GM18505 (cell line): ENCODE measurements around the gene ELP4.

Experiments used
- ATAC-seq: cut with Tn5 transposase; IDR thresholded peaks from one replicate; pipeline ENCODE4 v1.9.1; 2021; ENCODE audit not compliant: unreplicated experiment
- POLR2A ChIP-seq: IDR thresholded peaks from 4 replicates; pipeline ENCODE4 v1.6.1; 2011; ENCODE audit warnings: borderline replicate concordance; ENCODE audit not compliant: insufficient read depth, insufficient read length; ENCODE audit errors: extremely low read depth

The ELP4 gene

DNA sequence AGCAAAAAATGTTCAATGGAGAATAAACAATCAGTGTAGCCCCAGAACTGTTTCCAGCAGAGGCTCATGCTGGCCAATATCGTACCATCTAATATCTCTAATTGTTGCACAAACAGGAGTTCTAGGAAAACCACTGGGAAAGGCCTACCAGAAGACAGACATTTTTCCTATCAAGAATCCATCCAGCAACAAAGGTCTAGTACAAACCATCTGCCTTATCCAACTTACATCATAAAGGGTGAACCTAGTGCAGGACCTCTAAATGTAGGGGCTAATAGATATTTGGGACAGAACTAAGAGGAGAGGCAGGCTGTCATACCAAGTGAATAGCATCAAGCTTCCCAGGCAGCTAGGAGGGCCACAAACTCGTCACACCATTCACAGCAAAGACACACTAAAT, 282.9 kb downstream of the ELP4 start:
- ATAC-seq: no peak

DNA sequence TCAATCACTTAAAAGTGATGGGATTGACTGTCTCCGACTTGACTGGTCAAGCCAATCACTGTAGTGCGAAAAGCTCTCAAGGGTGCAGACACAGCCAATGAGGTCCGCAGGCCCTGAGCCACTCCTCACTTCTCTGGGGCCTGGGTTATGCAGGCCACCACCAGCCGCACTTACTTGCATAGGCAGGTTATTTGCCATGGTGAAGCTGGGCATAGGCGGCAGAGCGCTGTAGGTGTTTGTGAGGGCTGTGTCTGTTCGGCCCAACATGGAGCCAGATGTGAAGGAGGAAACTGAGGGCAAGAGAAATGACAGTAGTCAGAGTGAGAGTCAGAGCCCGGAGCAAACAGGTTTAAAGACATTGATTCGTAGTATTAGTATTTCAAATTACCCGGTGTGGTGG, 283.7 kb downstream of the ELP4 start:
- TF ChIP-seq POLR2A: no peak
- no peak for ATAC-seq

More for the DNA sequence above, 282.9 kb downstream of the ELP4 start:
- TF ChIP-seq POLR2A: no peak

DNA sequence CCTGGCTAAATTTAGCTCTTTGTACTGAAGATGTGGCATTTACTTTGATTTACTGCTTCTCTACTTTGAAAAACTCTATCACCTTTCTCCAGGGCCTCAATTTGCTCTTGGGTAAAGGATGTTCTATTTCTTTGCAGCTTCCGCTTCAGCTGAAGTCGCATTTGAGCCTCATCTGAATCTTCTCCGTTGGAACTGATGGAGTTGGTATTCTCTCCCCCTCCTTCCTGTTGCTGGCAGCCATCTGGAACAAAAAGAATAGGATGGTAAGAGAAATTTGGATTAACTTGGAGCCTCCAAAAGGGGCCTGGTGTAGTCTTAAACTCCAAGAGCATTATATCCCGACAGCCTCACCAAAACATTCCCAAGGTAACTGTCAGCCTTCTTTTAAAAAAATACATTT, 285.0 kb downstream of the ELP4 start:
- no peak for TF ChIP-seq POLR2A
- ATAC-seq: no peak

DNA sequence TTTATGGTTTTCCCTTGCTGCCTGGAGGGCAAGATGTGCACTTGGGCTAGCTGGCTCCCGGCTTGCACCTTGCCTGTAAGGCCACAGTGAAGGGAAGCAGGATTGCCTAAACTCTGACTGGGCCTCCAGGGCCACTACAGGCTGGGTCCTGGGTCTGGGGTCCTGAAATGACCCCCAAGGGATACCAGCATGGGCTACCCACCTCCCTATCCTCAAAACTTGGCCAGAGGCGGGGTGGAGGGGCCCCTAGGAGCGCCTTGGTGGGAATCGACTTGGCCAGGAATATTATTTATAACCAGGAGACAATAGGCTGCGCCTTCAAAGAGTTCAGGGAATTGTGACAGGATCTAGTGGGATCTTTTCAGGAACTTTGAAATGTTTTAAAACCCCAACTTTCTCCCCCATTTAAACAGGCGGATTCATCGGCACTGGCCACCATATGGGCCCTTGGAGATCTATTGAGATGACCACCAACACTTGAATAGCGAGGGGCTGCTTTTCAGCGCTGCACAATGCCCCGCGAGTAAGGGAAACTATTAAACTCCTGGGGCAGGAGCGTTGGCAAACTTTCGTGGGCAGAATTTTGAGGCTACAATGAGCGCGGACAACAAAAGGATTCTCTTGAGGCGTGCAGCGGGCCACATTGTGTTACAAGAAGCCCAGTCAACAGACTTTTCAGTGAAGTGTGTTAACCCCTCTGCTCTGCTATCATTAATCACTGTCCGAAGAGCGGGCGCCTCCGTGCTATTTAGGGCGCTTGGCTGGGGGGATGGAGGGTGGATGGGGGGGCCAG, 286.3 kb downstream of the ELP4 start:
- ATAC-seq: no peak
- TF ChIP-seq POLR2A: no peak

DNA sequence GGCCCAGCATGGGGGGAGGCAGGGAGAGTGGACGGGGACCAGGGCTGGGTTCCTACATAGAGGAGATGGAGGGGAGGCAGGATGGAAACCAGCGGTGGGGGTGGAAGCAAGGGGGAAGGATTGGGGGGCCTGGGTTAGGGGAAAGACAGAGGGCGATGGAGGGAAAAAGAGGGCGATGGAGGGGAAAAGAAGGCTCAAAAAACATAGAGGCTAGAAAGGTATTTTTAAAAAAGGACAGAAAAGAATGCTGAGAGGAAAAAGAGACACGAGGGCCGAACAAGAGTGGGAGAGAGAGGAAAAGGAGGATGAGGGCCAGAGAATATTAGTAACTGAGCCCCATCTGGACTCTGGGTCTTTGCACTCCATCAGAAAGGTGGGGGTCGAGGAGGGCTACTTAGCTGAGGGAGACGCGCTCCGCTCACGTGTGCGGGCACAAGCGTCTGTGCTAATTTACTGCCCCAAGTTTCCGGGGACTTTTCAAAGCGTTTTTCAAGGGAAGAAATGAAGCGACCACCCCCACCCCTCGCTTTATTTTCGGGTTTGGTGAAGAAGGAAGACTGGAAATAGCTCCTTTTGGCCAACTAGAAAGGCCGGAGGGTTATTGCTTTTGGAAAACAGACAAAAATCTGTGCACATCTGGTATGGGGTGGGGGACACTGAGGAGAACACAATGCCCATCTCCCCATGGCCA, 287.1 kb downstream of the ELP4 start:
- ATAC-seq: no peak
- no peak for TF ChIP-seq POLR2A

DNA sequence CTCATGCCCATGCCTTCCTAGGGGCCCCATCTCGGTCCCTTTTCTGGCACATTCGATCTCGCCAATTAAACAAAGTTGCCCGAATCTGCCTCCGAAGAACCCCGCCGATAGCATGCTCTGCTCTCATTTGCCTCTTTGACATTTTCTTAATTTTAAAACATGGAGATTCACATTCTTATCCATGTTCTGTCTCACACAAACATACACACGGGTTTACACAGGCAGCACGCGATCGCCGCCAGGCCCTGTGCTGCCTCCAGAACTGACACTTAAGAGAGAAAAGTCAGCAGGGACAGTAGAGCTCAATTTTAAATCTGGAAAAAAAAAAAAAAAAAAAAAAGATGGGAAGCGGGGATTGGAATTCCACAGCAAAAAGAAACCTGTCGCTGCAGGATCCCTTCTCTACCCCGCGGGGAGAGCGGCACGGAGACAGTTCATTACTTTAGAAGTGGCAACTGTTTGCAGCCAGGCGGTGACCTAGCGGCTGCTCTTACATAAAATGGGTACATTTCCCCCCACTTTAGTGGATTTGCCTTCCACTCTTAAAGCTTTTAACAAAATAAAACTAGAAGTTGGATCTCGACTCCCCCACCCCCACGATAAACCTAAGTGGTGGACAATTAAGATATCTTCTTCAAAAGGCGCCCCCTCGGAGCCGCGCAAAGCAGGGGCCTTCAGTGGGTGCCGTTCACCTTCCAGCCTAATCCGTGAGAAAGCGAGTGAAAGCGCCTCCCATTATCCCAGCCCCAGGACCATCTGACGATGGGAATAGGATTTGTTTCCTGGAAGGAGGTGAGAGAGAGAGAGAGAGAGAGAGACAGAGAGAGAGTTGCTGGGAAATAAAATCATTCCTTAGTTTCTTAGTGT, 287.9 kb downstream of the ELP4 start:
- ATAC-seq: no peak
- no peak for TF ChIP-seq POLR2A

DNA sequence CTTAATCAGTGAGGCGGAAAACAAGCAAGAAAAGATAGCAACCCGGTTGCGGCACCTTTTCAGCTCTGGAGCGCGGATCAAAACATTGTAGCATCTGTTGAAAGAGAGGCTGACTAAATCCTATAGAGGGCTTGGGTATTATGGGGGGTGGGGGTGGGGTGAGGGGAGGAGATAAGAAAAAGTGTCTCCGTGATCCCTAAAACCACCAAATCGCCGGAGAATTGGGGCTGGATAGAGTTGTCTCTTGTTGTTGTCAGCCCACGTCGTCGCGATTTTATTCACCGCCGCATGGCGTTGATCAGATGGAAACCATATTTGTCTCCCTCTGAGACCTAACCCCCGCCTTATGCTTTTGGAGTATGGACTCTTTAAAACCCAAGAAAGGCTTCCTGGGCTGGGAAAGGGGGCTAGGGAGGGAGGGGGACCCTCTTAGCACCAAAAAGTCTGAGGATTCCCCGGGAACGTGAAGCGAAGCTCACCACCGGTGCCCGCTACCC, 288.5 kb downstream of the ELP4 start:
- no peak for ATAC-seq
- TF ChIP-seq POLR2A: no peak

DNA sequence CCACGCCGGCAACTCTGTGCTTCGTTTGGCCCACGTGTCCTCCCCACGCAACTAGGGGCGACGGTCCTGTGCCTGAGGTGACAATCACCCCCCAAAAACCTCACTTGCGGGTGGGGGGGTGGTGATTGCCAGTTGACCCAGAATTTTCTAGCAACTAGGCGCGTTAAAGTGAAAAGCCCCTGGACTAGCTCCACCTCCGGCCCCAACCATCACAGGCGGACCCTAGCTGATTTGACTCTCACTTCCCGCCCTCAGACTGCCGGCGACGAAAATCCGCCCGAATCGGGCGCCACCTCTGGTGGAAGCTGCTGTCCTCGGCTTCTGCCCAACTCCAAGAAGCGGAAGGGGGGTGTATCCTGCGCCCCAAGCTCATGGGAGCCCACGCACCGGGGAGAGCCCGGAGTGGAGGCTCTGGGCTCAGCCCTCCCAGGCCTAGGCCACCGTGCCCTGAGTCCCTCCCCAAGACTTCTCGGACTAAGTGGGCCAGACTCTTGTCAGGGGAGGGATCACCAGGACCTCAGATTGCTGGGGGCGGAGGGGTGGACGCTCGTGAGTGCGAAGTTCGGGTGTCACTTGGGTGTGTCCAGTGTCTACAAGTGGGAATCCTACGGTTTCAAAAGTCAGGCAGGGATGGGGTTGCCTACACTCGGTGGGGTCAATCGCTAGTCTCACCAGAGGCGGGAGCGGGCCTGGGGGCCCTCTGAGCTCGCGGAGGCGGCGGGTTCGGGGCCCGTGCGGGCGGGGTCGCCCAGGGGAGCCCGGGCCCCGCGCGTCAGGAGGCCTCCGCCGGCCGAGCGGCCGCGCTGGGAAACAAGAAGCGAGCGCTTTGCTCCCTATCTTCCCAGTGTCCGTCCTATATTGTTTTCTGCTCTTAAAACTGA, 289.2 kb downstream of the ELP4 start:
- ATAC-seq: peak; percentile 65
- no peak for TF ChIP-seq POLR2A

DNA sequence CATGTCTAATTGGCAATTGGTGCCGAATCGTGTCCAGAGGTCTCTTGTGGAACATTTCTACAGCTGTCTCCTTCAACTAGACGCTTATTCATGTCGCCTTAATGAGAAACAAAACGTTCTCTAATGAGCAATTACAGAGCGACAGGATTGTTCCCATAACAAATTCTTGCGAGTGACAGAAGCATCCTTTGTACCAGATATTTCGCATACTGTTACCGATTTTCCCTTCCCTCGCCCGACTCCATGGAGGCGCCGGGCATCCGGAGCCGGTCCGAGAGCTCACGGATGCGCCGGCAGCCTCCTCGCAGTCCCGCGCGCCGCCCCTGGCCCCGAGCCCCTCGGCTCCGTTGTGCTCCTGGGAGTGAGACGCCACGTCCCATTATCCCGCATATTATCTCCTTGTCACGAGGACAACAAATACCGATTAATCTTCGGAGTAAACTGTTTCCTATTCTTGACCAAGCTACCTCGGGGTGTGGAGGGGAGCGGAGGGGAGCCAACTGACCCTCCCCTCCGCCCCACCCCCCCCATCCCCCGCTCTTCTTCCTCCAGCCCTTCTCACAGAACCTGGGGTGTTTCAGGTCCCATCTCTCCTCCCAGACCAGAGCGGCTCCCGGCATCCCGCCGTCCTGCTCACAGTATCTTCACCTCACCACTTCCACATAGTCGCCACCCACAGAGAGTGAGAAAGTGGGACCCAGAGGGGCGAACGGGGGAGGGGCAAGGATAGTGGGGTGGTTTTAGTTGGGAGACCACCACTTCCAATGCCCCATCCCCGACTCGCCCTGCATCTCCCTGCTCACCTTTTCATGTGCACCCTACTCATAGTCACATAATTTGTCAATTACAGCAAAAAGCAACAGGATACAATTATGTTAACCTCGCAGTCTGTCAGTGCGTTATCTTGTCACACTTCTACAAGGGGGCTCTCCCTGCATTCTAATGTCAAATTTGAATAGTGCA, 290.1 kb downstream of the ELP4 start:
- no peak for TF ChIP-seq POLR2A
- no peak for ATAC-seq

DNA sequence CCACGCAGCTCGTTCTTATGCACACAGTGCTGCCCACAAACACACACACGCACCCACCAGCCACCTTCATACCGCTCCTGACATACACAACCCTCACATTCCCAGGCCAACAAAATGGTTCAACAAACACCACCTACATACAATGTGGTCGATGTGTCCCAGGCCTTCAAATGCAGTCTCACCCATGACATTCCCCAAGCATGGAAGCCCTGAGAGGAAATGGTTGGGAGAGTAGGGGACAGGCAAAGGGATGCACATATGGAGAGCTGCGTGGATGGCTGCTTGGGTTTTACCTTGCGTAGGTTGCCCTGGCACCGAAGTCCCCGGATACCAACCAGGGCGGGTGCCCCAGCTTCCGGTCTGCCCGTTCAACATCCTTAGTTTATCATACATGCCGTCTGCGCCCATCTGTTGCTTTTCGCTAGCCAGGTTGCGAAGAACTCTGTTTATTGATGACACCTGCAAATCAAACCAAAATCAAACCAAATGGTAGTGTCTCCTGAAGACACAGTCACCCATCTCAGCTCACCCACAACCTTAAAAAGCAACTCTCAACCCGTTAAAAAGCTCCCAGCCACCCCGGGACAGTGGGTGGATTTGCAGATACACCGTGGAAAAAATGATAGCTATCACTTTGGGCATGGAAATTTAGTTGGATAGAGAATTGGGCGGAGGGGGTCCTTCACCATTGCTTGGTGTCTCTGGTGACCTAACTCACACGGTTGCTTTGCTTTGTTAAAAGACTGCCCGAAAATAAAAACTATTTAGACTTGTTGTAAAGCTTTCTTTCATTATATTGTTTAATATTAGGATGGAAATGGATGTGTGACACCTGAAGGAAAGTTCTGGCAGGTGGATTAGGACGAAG, 291.1 kb downstream of the ELP4 start:
- no peak for ATAC-seq
- TF ChIP-seq POLR2A: no peak

DNA sequence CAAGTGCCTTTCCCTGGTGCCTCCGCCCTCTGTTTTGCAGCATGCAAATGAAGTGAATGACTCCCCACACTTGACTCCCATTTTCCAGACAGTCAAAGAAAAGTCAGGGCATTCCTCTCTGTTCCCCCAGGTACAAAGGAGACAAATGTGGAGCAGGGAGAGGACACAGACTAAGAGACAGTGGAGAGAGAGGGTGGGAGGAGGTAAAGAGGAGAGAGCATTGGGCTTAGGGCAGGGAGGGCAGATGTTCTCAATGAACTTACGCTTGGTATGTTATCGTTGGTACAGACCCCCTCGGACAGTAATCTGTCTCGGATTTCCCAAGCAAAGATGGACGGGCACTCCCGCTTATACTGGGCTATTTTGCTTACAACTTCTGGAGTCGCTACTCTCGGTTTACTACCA, 291.7 kb downstream of the ELP4 start:
- no peak for TF ChIP-seq POLR2A
- ATAC-seq: no peak
